Heart left ventricle (tissue), 16 donors: ENCODE data around the gene UVRAG. TPM values are rescaled to one million over a fixed set of nuclear protein-coding genes. Genes with fewer than 3 reads are reported as not detected.

Experiments used
- ATAC-seq, 4 donors: fragments of 200-7000 bp; cut with Tn5 transposase; one replicate each; pipeline ENCODE4 v1.9.1; 2020 to 2022; ENCODE audit warnings: moderate library complexity in 4 of 4, mild to moderate bottlenecking in 3 of 4, moderate number of reproducible peaks in 1 of 4
- DNase-seq, 5 donors: peaks; one replicate each; pipeline ENCODE4 v3.0.0-alpha.2; 2020
- H3K27ac ChIP-seq, 12 donors: fragments of 200-600 bp; sonication (generic) in 4 of 12; one replicate each; pipeline versions ENCODE4 v1.5.0 to v1.8.0; 2016 to 2022; ENCODE audit warnings: mild to moderate bottlenecking in 2 of 12
- H3K27me3 ChIP-seq, 9 donors: fragments of 200-600 bp; sonication (generic) in 2 of 9; one replicate each; pipeline versions ENCODE4 v1.5.1 to v1.8.0; 2016 to 2022; ENCODE audit warnings: mild to moderate bottlenecking in 3 of 9
- H3K36me3 ChIP-seq, 9 donors: fragments of 200-600 bp; sonication (generic) in 2 of 9; one replicate each; pipeline versions ENCODE4 v1.5.0 to v1.8.0; 2018 to 2022; ENCODE audit warnings: mild to moderate bottlenecking in 2 of 9
- H3K4me1 ChIP-seq, 12 donors: fragments of 200-600 bp; sonication (generic) in 4 of 12; one replicate each; pipeline versions ENCODE4 v1.5.0 to v1.8.0; 2016 to 2022; ENCODE audit warnings: mild to moderate bottlenecking in 3 of 12
- H3K4me3 ChIP-seq, 12 donors: fragments of 200-600 bp; sonication (generic) in 4 of 12; one replicate each; pipeline versions ENCODE4 v1.5.0 to v1.8.0; 2017 to 2022; ENCODE audit warnings: mild to moderate bottlenecking in 9 of 12, moderate library complexity in 4 of 12
- H3K9me3 ChIP-seq, 12 donors: fragments of 200-600 bp; sonication (generic) in 4 of 12; one replicate each; pipeline versions ENCODE4 v1.5.0 to v1.8.0; 2016 to 2022; ENCODE audit warnings: mild to moderate bottlenecking in 1 of 12
- CTCF ChIP-seq, 12 donors: fragments of 200-600 bp; sonication (generic) in 4 of 12; IDR thresholded peaks; one replicate each; pipeline versions ENCODE4 v1.5.0 to v1.8.0; 2018 to 2022; ENCODE audit warnings: antibody characterized with exemption in 12 of 12, mild to moderate bottlenecking in 5 of 12
- POLR2A ChIP-seq, 2 donors: fragments of 450-650 bp; IDR thresholded peaks; one replicate each; pipeline ENCODE4 v1.6.1; 2017; ENCODE audit warnings: antibody characterized with exemption in 2 of 2, mild to moderate bottlenecking in 2 of 2, moderate library complexity in 2 of 2
- WGBS, 4 donors: extraction: QIAGEN DNeasy Blood & Tissue Kit in 2 of 4; methylation state at CpG; one replicate each; pipeline versions ENCODE4 v1.1.5 to v1.1.7; 2013 to 2018; 5-methylcytosine and 5-hydroxymethylcytosine counted together
- intact Hi-C, 10 donors: fragments of 100-400 bp; cut with DNase I; formaldehyde crosslinking; loops; one replicate each; pipeline versions ENCODE4 v1.11.1 to v1.14.2; 2022
- polyA plus RNA-seq, 2 donors: library from polyadenylated mRNA; stranded (reverse); fragments of 200-250 nt; gene quantifications; one replicate each; pipeline ENCODE4 v1.2.3, GENCODE V29; 2013
- total RNA-seq, 9 donors: library from RNA; depleted of rRNA in 2 of 9; stranded (reverse); fragments of >200 nt in 2 of 9; fragmentation: NEBNext Ultra II Directional in 3 of 9; extraction: Animal tissue kit (Norgen Biotek cat#: 25700) in 3 of 9; gene quantifications; one replicate each; pipeline versions ENCODE4 v1.1.0 to v1.2.4, GENCODE V29; 2016 to 2023
- donor health status: ischemic (EF 13 %, LVEDD 7.1; RV severe dilation, severe dysfunction).
- donor health status: healthy with polysubstance abuse.
- donor health status: DM: no; HTN: yes; CAD: no.
- donor health status: DM: no; HTN: no; CAD: no.
- donor health status: ischemic (EF 25% LVEDD 6.9; RV normal size, moderate dysfunction).
- donor health status: ischemic (EF 25% LVEDD 5.7; RV mildly dilated, moderate dysfunction).
- donor health status: healthy.
- donor health status: DM: yes; HTN: yes; CAD: no.
- donor health status: ischemic (EF 35%, LVEDD 5.7; RV mildly dilated, moderate dysfunction).
- donor health status: nonischemic (EF 11% LVEDD 7.7; RV severe dilation, severe dysfunction).
- donor health status: DM: yes; HTN: yes; CAD: no.
- donor health status: PGD.
- donor health status: ischemic (EF 29% LVEDD 5.4; RV normal size, mild dysfunction).
- donor health status: nonischemic (EF 23%, LVEDD 6.1; RV moderate dilation, normal function).

Gene UVRAG
- total and polyA plus RNA-seq, 11 donors = 4.5 to 22.6 (median 15.0) TPM

GRCh38 chr11:76013526-76013925 is 198.5 kb downstream of the UVRAG start:
- peaks cover 0 to 24% (median 5%) of the 10 kb centered on the region in 12 donors for H3K9me3 ChIP-seq
- no peaks in the 10 kb centered on the region for H3K27me3 ChIP-seq
- WGBS, 4 donors = 79 to 97% (median 89%) methylated on average over 1 of the region's 1 CpG
- no peak for DNase-seq
- H3K36me3 ChIP-seq = peaks cover 0 to 35% (median 27%) of the 10 kb centered on the region in 9 donors
- TF ChIP-seq CTCF (IDR thresholded peaks at IDR 0.05) (no peak), POLR2A (IDR thresholded peaks at IDR 0.05) (no peak)
- intact Hi-C loops = no loop called here
- no peak overlapping the region for H3K27ac ChIP-seq
- ATAC-seq = no peak
- no peak overlapping the region for H3K4me3 ChIP-seq
- no peaks in the 10 kb centered on the region for H3K4me1 ChIP-seq

- Histone ChIP-seq H3K4me3 (no peak overlapping the region), H3K4me1 (peaks cover 0 to 37% (median 2%) of the 10 kb centered on the region in 12 donors), H3K27me3 (no peaks in the 10 kb centered on the region), H3K36me3 (peaks cover 0 to 14% (median under 1%) of the 10 kb centered on the region in 9 donors), H3K27ac (peak overlapping the region in 1 of 12 donors; percentile 11), H3K9me3 (peaks cover 0 to 15% (median 0%) of the 10 kb centered on the region in 12 donors)
- DNase-seq = no peak
- WGBS, 4 donors = 77 to 83% (median 82%) methylated on average over 3 of the region's 3 CpGs
- ATAC-seq = no peak
- TF ChIP-seq CTCF (IDR thresholded peaks at IDR 0.05) = no peak
- no peak for TF ChIP-seq POLR2A (IDR thresholded peaks at IDR 0.05)
- intact Hi-C loops = no loop called here
These were observed 208.4 kb downstream of the UVRAG start for GRCh38 chr11:76023236-76024068.

GRCh38 chr11:76025068-76025467 is 210.1 kb downstream of the UVRAG start:
- no peak for TF ChIP-seq CTCF (IDR thresholded peaks at IDR 0.05)
- TF ChIP-seq POLR2A (IDR thresholded peaks at IDR 0.05) = no peak
- Histone ChIP-seq H3K36me3 (peaks cover 0 to 5% (median 0%) of the 10 kb centered on the region in 9 donors), H3K27ac (peak overlapping the region in 2 of 12 donors; percentile 12 to 31), H3K4me3 (no peak overlapping the region), H3K27me3 (no peaks in the 10 kb centered on the region), H3K9me3 (peaks cover 0 to 14% (median 0%) of the 10 kb centered on the region in 12 donors), H3K4me1 (peaks cover 0 to 40% (median 2%) of the 10 kb centered on the region in 12 donors)
- ATAC-seq = peak in 2 of 4 donors; percentile 37 to 83
- intact Hi-C loops = no loop called here
- no peak for DNase-seq
- WGBS, 4 donors = 69 to 85% (median 74%) methylated on average over 1 of the region's 1 CpG

GRCh38 chr11:76025817-76026216 is 210.8 kb downstream of the UVRAG start:
- Histone ChIP-seq H3K36me3 (peaks cover 0 to 4% (median 0%) of the 10 kb centered on the region in 9 donors), H3K27me3 (no peaks in the 10 kb centered on the region), H3K4me3 (no peak overlapping the region), H3K9me3 (peaks cover 0 to 14% (median 0%) of the 10 kb centered on the region in 12 donors), H3K4me1 (peaks cover 0 to 46% (median 5%) of the 10 kb centered on the region in 12 donors), H3K27ac (no peak overlapping the region)
- 89 to 92% (median 90%) methylated on average over 3 of the region's 3 CpGs for WGBS, 4 donors
- TF ChIP-seq CTCF (IDR thresholded peaks at IDR 0.05) (no peak), POLR2A (IDR thresholded peaks at IDR 0.05) (no peak)
- DNase-seq = no peak
- intact Hi-C loops = no loop called here
- ATAC-seq = no peak
